OCI-LY7 (cell line): Measurements from ENCODE around the gene SPATA3. TPM values are rescaled to one million over a fixed set of nuclear protein-coding genes. Genes with fewer than 3 reads are reported as not detected.

Source experiments
- BruUV-seq: library from RNA; stranded (reverse); fragments of 400-500 nt; replicated peaks from 2 replicates; lab custom pipeline; 2021; lab: Mats Ljungman, UMichigan
- CTCF ChIA-PET: fragments of 300-600 bp; sonication (Branson Sonifier 250); formaldehyde crosslinking; loops from one replicate; lab custom pipeline; 2022; ENCODE audit warnings: antibody characterized with exemption; ENCODE audit not compliant: unreplicated experiment; lab: Charles Lee
- POLR2A ChIA-PET: fragments of 300-600 bp; sonication (Branson Sonifier 250); formaldehyde crosslinking; loops from one replicate; lab custom pipeline; 2022; ENCODE audit warnings: antibody characterized with exemption; lab: Charles Lee
- DNase-seq: peaks from one replicate; pipeline ENCODE4 v3.0.0-alpha.2; 2015; ENCODE audit warnings: low spot score
- H2AFZ ChIP-seq: fragments of 200-600 bp; sonication (generic), shearing (Covaris generic); 2 replicates; pipeline ENCODE4 v1.6.1; 2014; ENCODE audit warnings: mild to moderate bottlenecking, antibody characterized with exemption, low read length, moderate library complexity
- H3K27ac ChIP-seq: fragments of 200-600 bp; sonication (generic); 2 replicates; pipeline ENCODE4 v1.5.1; 2014; ENCODE audit warnings: mixed run types, low read depth, mild to moderate bottlenecking, moderate library complexity, low read length, inconsistent platforms; ENCODE audit not compliant: poor library complexity, severe bottlenecking
- H3K36me3 ChIP-seq: fragments of 200-600 bp; sonication (generic); 2 replicates; pipeline ENCODE4 v1.6.1; 2014; ENCODE audit warnings: mild to moderate bottlenecking, antibody characterized with exemption, low read length, moderate library complexity, mixed read lengths; ENCODE audit not compliant: insufficient read depth
- H3K4me1 ChIP-seq: fragments of 200-600 bp; sonication (generic); 2 replicates; pipeline ENCODE4 v1.5.1; 2014; ENCODE audit warnings: mild to moderate bottlenecking, low read length; ENCODE audit not compliant: insufficient read depth, poor library complexity, severe bottlenecking
- H3K4me2 ChIP-seq: fragments of 200-600 bp; sonication (generic); 2 replicates; pipeline ENCODE4 v1.6.1; 2014; ENCODE audit warnings: mild to moderate bottlenecking, low read length
- H3K4me3 ChIP-seq: fragments of 200-600 bp; sonication (generic); 2 replicates; pipeline ENCODE4 v1.5.1; 2014; ENCODE audit warnings: mild to moderate bottlenecking, low read depth, low read length; ENCODE audit not compliant: poor library complexity, severe bottlenecking
- H3K79me2 ChIP-seq: fragments of 200-600 bp; sonication (generic); 2 replicates; pipeline ENCODE4 v1.6.1; 2016; ENCODE audit warnings: low read depth, mild to moderate bottlenecking, low read length, moderate library complexity, mixed read lengths; ENCODE audit not compliant: insufficient read depth
- H3K9me2 ChIP-seq: fragments of 200-600 bp; sonication (generic); 2 replicates; pipeline ENCODE4 v1.6.1; 2016; ENCODE audit warnings: mild to moderate bottlenecking, low read length, mixed read lengths; ENCODE audit not compliant: insufficient read depth
- H3K9me3 ChIP-seq: fragments of 200-600 bp; sonication (generic); 2 replicates; pipeline ENCODE4 v1.6.1; 2014; ENCODE audit warnings: mild to moderate bottlenecking, mixed run types, low read length, mixed read lengths
- H4K20me1 ChIP-seq: fragments of 200-600 bp; sonication (generic); 2 replicates; pipeline ENCODE4 v1.6.1; 2014; ENCODE audit warnings: mild to moderate bottlenecking, antibody characterized with exemption, low read length, moderate library complexity, mixed read lengths; ENCODE audit not compliant: insufficient read depth
- CTCF ChIP-seq: fragments of 200-600 bp; sonication (generic); conservative IDR thresholded peaks from 2 replicates; pipeline ENCODE4 v1.5.1; 2014; ENCODE audit warnings: mild to moderate bottlenecking, antibody characterized with exemption, low read length, moderate library complexity, mixed read lengths
- EZH2phosphoT487 ChIP-seq: fragments of 200-600 bp; sonication (generic); IDR thresholded peaks from 2 replicates; pipeline ENCODE4 v1.6.1; 2018; ENCODE audit warnings: low read depth, borderline replicate concordance, mild to moderate bottlenecking, mixed run types, antibody characterized with exemption, low read length, moderate library complexity, mixed read lengths
- intact Hi-C: fragments of 100-400 bp; cut with micrococcal nuclease; formaldehyde crosslinking; loops from one replicate; pipeline ENCODE4 v1.10.0; 2022; ENCODE audit not compliant: unreplicated experiment
- total RNA-seq, 2 experiments: library from RNA; depleted of rRNA in 1 of 2; stranded (reverse); fragments of >200 nt in 1 of 2; shearing (Covaris generic) in 1 of 2; gene quantifications; 2 replicates each; pipeline ENCODE4 v1.2.3, GENCODE V29; 2014 to 2022

Gene SPATA3
- total RNA-seq, 2 experiments from 2014 or later = not detected

GRCh38 chr2:230980468-230980867 lies 15.5 kb upstream of the SPATA3 start:
- TF ChIP-seq CTCF (no peak), EZH2phosphoT487 (no peak)
- no peaks in the 10 kb centered on the region for H3K9me3 ChIP-seq
- intact Hi-C loops = no loop called here
- H3K9me2 ChIP-seq = no peaks in the 10 kb centered on the region
- no peaks in the 10 kb centered on the region for H3K79me2 ChIP-seq
- H3K4me2 ChIP-seq = no peak overlapping the region
- ChIA-PET POLR2A (no interaction called here), CTCF (no interaction called here)
- no TSS peak for BruUV-seq
- H3K4me1 ChIP-seq = no peaks in the 10 kb centered on the region
- H3K36me3 ChIP-seq = no peaks in the 10 kb centered on the region
- no peaks in the 10 kb centered on the region for H4K20me1 ChIP-seq
- no peak overlapping the region for H2AFZ ChIP-seq
- no peak for DNase-seq
- no peak overlapping the region for H3K4me3 ChIP-seq
- H3K27ac ChIP-seq = no peak overlapping the region

GRCh38 chr2:230981704-230982103 lies 14.2 kb upstream of the SPATA3 start:
- intact Hi-C loops = no loop called here
- no TSS peak for BruUV-seq
- Histone ChIP-seq H3K27ac (no peak overlapping the region), H2AFZ (no peak overlapping the region), H3K4me3 (no peak overlapping the region), H4K20me1 (no peaks in the 10 kb centered on the region), H3K4me1 (no peaks in the 10 kb centered on the region), H3K9me2 (no peaks in the 10 kb centered on the region), H3K79me2 (no peaks in the 10 kb centered on the region), H3K9me3 (no peaks in the 10 kb centered on the region), H3K36me3 (no peaks in the 10 kb centered on the region), H3K4me2 (no peak overlapping the region)
- CTCF ChIA-PET = interaction anchor here (1.1 kb wide), 1 partner anchor 157 kb away, joined by 3 read pairs; no protein-coding TSS in a partner anchor
- no peak for DNase-seq
- no peak for TF ChIP-seq EZH2phosphoT487
- POLR2A ChIA-PET = no interaction called here

- DNase-seq = no peak
- H3K4me1 ChIP-seq = no peaks in the 10 kb centered on the region
- no peaks in the 10 kb centered on the region for H4K20me1 ChIP-seq
- TF ChIP-seq EZH2phosphoT487 (no peak), CTCF (no peak)
- no TSS peak for BruUV-seq
- POLR2A ChIA-PET = interaction anchor here (0.6 kb wide), 1 partner anchor 147 kb away, joined by 4 read pairs; no protein-coding TSS in a partner anchor
- H3K79me2 ChIP-seq = no peaks in the 10 kb centered on the region
- no peak overlapping the region for H3K27ac ChIP-seq
- H2AFZ ChIP-seq = no peak overlapping the region
- no peaks in the 10 kb centered on the region for H3K36me3 ChIP-seq
- no peak overlapping the region for H3K4me2 ChIP-seq
- CTCF ChIA-PET = interaction anchor here (1.1 kb wide), 1 partner anchor 158 kb away, joined by 3 read pairs; no protein-coding TSS in a partner anchor
- intact Hi-C loops = no loop called here
- H3K9me3 ChIP-seq = no peaks in the 10 kb centered on the region
- H3K4me3 ChIP-seq = no peak overlapping the region
- H3K9me2 ChIP-seq = no peaks in the 10 kb centered on the region
These were observed 13.8 kb upstream of the SPATA3 start for GRCh38 chr2:230982126-230982525.
